MV-4-11 (cell line): ENCODE data around the gene MICALL1.
"Not testable (repeated sequence)": the region's sequence is repeated elsewhere in the genome, so short reads cannot be mapped to it uniquely, and the experiment has no call there.

Source experiments
- DNase-seq: peaks from one replicate; lab custom pipeline; 2025; lab: John Stamatoyannopoulos, UW

The MICALL1 gene

DNA sequence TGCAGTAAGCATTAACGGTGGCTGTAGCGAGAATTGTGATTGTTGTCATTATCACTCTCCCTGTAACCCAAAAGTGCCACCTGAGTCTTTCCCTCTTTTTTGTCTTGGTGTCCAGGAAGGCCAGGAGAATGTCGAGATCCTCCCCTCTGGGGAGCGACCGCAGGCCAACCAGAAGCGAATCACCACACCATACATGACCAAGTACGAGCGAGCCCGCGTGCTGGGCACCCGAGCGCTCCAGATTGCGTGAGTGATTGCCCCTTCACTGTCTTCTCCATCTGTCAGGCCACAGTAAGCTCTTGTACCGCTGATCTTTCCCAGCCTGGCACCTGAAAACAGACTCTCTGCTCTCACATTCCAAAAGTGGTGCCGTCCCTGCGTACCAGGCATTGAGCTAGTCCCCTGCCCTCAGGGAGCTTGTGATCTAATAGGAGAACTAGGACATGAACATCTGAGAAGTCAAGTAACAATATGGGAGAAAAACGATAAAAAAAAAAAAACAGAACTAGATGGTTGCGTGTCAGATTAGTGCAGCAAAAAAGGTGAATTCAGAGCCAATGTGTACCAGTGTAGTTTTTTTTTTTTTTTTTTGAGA is 53.2 kb downstream of the MICALL1 start:
- no peak for DNase-seq

DNA sequence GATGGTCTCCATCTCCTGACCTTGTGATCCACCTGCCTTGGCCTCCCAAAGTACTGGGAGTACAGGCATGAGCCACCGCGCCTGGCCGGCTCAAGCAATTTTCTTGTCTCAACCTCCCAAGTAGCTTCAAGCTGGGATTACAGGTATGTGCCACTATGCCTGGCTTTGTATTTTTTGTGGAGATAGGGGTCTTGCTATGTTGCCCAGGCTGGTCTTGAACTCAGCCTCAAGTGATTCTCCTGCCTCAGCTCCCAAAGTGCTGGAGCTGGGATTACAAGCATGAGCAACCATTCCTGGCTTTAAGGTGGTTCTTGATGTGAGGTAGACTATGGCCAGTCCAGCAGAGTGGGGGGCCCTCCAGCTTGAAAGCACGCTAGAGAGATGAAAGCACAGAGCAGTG is 55.0 kb downstream of the MICALL1 start:
- no peak for DNase-seq

- no peak for DNase-seq
Measured at GRCh38 chr22:37965940-37966664, 60.0 kb downstream of the MICALL1 start.

DNA sequence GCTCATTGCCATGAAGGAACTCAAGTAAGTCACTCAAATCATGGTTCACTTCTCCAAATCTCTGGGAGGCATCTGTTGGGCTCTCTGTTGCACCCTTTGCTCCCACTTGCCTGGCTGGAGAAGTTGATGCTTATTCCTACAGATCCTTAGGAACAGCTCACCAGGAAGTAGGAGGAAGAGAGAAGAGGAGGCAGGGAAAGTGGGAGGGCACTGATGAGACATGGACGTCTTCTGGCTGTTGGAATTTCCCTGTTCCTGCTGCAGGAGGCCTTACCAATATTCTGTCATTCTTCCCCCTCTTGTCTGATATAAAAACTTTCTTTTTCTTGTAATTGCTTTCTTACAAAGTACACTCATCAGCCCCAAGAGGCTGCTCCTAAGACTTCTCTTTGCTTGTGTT is 61.0 kb downstream of the MICALL1 start:
- no peak for DNase-seq

DNA sequence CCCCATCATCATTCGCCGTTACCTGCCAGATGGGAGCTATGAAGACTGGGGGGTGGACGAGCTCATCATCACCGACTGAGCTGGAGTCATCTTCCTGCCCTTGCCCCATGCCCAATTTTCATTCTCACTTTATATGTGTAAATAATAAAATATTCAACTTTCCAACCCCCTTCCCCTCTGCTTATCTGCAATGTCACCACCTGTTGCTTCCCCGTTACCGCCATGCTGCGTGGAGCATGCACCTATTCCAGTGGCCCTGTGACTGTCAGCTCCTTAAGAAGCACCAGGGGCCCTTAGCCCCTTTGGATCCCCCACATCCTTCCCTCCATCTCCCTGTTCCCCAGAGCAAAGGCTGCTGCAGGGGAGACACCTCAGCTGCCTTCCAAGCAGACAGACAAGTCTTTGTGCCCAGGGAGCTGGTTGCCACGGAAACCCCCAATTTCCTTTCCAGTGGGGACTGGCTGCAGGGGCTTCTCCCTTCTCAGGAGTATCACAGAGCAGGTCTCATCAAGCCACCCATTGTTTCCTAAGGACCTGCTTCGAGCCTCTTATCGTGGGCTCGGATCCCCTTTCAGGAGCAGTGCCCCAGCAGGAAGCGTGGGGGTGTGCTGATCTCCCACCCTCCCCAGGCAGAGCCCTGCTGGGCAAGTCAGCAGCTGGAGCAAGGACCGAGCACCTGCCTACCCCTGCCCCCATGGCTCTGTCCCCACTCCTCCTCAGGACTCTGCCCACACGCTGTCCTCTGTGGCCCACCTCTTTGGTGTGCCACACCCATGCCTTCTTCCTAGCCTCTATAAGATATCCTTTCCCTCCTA is 61.7 kb downstream of the MICALL1 start:
- DNase-seq: no peak

DNA sequence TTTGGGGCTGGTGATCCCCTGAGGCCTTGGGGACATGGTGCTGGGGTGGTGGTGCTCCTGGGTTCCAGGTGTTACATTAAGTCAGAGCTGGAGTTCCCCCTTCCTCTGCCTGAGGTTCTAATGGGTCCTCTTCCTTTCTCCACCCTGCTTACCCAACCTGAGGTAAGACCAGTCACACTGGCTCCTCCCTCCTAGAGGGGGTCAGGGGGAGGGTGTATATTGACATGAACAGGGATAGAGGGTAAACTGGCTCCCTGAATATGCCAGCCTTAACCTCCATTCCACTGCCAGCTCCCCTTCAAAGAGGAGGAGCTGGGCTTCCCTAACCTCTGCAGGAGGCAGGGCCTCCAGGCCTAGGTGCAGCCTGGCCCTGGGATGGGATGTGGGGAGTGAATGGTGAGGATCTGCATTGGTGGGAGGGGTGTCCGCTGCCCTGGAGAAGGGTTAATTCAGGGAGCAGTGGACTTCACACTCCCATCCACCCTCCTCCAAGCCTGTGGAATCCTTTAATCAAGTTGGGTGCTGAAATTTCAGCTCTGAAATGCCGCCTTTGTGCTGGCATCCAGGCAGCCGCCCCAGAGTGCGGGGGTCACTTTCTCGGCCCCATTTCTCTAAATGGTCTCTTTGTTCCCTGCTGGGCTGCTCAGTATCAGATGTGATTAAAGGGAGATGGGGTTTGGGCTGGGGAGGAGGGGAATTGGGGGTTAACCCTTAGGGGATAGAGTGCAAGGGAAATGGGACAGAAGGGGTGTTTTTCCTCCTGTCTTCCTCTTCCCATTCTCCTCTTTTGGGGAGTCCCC is 62.6 kb downstream of the MICALL1 start:
- DNase-seq: no peak

DNA sequence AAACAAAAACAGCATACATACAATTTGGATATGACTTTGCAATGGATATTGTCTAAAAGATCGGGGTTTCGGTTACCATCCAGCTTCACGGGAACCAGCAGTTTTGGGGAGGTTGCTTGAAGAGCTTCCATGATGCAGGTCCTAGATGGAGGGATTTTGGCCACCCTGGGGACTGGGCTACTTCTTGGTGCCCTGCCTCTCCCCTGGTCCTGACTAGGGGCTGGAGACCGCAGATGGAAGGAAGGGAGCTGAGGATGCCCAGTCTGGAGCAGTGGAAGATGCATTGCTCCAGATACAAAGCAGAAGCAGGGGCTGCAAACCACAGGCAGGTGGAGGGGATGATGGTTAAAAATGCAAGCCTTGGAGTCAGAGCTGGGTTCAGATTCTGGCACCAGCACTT is 64.8 kb downstream of the MICALL1 start:
- DNase-seq: no peak

- no peak for DNase-seq
Measured at GRCh38 chr22:37971475-37972434, 65.7 kb downstream of the MICALL1 start.

DNA sequence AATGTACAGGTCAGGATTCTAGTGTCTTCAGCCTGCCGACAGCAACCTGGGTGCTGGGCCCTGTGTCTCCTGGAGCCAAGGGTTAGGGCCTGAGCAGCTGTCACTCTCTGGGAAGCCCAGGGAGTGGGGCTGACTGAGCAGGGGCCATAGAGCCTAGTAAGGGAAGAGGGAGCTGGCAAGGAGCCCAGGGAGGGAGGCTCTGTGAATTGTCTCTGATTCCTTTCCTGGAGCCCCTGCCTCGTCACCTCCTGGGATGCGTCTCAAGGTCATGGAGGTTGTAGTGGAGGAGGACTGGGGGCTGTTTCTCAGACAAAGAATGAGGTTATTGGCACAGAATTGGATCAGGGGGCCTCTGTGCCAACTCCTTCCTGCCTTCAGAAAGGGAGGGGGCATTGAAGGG is 66.4 kb downstream of the MICALL1 start:
- DNase-seq: no peak

- no peak for DNase-seq
Measured at GRCh38 chr22:37973271-37974170, 67.4 kb downstream of the MICALL1 start.

GRCh38 chr22:37975153-37975552 is 69.1 kb downstream of the MICALL1 start:
- no peak for DNase-seq

DNA sequence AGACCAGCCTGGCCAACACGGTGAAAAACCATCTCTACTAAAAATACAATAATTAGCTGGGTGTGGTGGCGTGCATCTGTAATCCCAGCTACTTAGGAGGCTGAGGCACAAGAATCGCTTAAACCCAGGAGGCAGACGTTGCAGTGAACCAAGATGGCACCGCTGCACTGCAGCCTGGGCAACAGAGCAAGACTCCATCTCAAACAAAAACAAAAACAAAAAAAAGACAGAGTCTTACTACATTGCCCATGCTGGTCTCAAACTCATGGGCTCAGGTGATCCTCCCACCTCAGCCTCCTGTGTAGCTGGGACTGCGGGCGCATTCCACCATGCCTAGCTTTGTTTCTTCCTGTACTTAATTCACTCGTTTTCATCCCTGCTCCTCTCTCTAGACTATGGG is 69.9 kb downstream of the MICALL1 start:
- DNase-seq: not testable (repeated sequence)

DNA sequence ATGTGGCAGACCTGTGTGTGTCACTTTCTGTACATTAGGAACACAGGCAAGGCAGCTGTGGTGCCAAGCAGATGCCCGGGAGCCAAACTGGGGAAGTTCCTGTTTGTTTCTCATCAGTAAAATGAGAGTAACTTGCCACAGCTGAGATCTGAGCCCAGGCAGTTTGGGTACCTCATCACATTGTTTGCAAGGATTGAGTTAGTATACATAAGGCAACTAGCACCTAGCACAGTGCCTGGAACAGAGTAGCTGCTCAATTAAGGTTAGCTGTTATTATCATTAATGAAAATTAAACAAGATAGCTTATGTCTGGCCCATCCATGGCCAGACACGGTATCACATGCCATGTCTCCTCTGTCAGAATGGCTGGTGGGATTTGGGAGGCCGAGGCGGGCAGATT is 70.5 kb downstream of the MICALL1 start:
- DNase-seq: no peak

- no peak for DNase-seq
Measured at GRCh38 chr22:37979782-37980181, 73.7 kb downstream of the MICALL1 start.

- no peak for DNase-seq
Measured at GRCh38 chr22:37981282-37982011, 75.3 kb downstream of the MICALL1 start.

GRCh38 chr22:37982151-37982785 is 76.2 kb downstream of the MICALL1 start:
- no peak for DNase-seq

GRCh38 chr22:37982938-37983859 is 77.1 kb downstream of the MICALL1 start:
- no peak for DNase-seq
